KOPT-K1 (cell line): Measurements from ENCODE around the gene CUEDC2.

Source experiments
- H3K27ac ChIP-seq: fragments of 200-600 bp; sonication (generic); 2 replicates; pipeline ENCODE4 v1.5.1; 2016; ENCODE audit warnings: antibody characterized with exemption, mild to moderate bottlenecking, low read depth, low read length; ENCODE audit not compliant: poor library complexity, severe bottlenecking
- H3K36me3 ChIP-seq: fragments of 200-600 bp; sonication (generic); 2 replicates; pipeline ENCODE4 v1.5.1; 2017; ENCODE audit warnings: antibody characterized with exemption, mild to moderate bottlenecking, low read length, moderate library complexity; ENCODE audit not compliant: insufficient read depth
- H3K9me3 ChIP-seq: fragments of 200-600 bp; sonication (generic); 2 replicates; pipeline ENCODE4 v1.5.1; 2017; ENCODE audit warnings: antibody characterized with exemption, low read length, mild to moderate bottlenecking; ENCODE audit not compliant: insufficient read depth, poor library complexity, severe bottlenecking

CUEDC2 gene

GRCh38 chr10:102411341-102412255, 20.8 kb downstream of the CUEDC2 start:
- H3K36me3 ChIP-seq = no peaks in the 10 kb centered on the region
- H3K27ac ChIP-seq = no peak overlapping the region
- H3K9me3 ChIP-seq = no peaks in the 10 kb centered on the region

GRCh38 chr10:102410429-102411073, 21.8 kb downstream of the CUEDC2 start:
- Histone ChIP-seq H3K27ac (no peak overlapping the region), H3K36me3 (no peaks in the 10 kb centered on the region), H3K9me3 (no peaks in the 10 kb centered on the region)

GRCh38 chr10:102409604-102410428, 22.6 kb downstream of the CUEDC2 start:
- no peak overlapping the region for H3K27ac ChIP-seq
- no peaks in the 10 kb centered on the region for H3K36me3 ChIP-seq
- no peaks in the 10 kb centered on the region for H3K9me3 ChIP-seq

DNA sequence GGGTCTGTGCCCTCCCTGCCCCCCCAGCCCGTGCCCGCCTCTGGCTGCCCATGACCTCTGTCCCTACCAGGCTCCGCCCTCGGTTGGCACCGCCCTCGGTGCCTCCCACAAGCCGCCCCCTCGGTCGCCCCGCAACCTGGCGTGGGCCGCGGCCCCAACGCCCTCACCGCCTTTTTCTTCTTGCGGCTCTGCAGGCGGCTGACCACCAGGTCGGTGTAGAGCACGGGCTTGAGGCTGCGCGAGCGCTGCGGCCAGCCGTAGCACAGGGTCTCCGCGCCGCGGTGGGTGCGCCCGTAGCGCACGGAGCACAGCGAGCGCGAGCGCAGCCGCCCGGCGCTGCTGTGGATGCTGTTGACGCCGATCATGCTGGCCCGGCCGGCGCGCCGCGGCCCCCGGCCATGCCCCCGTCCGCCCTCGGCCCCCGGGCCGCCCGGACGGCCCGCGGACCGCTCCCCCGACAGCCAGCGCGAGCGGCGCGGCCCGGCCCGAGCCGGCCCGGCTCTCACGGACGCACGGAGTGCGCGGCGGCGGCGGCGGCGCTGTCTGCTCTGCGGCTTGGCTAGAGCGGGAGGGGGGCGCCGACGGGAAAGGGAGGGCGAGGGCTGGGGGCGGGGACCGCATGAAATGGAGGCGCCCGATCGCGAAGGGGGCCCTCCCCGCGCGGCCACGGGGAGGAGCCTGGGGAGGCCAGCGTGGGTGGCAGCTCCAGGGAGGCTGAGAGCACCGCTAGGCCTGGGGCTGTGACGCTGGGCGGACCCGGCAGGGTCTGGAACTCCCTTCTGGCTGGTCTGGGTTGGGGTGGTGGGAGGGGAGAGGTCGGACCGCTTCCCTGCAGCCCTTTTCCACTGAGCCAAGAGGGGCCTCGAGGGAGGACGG, 23.4 kb downstream of the CUEDC2 start:
- Histone ChIP-seq H3K36me3 (no peaks in the 10 kb centered on the region), H3K27ac (no peak overlapping the region), H3K9me3 (no peaks in the 10 kb centered on the region)

GRCh38 chr10:102408131-102408727, 24.1 kb downstream of the CUEDC2 start:
- no peaks in the 10 kb centered on the region for H3K36me3 ChIP-seq
- no peak overlapping the region for H3K27ac ChIP-seq
- no peaks in the 10 kb centered on the region for H3K9me3 ChIP-seq

DNA sequence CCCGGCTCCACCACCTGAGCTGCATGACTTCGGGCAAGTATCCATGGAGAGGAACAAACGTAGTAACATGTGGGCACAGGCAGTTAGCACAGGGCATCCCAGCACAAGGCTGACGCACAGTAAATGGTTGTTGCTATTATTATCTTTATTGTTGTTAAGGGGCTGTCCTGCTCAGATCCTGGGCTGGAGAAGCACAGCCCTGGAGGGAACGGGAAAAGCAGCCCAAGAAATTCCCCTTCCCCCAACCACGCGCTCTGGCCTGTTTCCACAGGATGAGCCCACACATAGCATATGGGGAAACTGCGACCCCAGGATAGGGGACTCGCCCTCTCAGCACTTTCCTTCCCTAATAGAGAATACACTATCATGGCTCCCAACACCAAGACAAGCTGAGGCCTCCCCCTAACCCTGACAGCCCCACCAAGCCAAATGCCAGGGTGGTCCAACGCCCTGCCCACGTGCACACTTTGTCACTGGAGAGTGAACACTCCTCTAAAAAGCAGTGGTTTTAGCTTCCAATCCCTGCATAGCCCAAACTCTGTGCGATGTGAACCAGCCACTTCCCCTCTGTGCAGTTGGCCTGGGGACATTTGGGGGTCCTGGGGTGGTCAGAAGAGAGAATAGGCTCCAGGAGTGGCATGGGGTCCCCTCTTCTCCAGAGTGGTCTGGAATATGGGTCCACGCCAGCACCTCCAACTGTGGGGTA, 24.8 kb downstream of the CUEDC2 start:
- Histone ChIP-seq H3K27ac (no peak overlapping the region), H3K9me3 (no peaks in the 10 kb centered on the region), H3K36me3 (no peaks in the 10 kb centered on the region)

GRCh38 chr10:102406815-102407214, 25.6 kb downstream of the CUEDC2 start:
- Histone ChIP-seq H3K36me3 (no peaks in the 10 kb centered on the region), H3K27ac (no peak overlapping the region), H3K9me3 (no peaks in the 10 kb centered on the region)

DNA sequence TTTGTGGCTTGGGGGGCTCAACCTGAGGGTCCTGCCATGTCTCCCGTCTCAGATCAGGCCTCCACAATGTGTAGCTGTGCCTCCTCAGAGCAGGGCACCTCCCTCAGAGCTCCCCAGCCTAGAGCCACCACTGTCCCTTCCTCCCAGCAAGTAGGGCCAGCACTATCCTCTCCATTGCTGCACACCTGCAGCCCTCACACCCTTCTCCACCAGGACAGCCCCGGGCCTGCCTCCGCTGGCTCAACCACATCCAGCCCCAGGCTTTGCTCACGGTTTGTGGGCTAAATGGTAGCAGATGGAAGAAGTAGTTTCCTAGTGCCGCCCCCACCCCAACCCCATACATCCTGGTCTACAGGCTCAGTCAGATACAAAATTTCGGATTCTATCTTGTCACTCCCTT, 26.7 kb downstream of the CUEDC2 start:
- Histone ChIP-seq H3K9me3 (no peaks in the 10 kb centered on the region), H3K27ac (no peak overlapping the region), H3K36me3 (no peaks in the 10 kb centered on the region)

DNA sequence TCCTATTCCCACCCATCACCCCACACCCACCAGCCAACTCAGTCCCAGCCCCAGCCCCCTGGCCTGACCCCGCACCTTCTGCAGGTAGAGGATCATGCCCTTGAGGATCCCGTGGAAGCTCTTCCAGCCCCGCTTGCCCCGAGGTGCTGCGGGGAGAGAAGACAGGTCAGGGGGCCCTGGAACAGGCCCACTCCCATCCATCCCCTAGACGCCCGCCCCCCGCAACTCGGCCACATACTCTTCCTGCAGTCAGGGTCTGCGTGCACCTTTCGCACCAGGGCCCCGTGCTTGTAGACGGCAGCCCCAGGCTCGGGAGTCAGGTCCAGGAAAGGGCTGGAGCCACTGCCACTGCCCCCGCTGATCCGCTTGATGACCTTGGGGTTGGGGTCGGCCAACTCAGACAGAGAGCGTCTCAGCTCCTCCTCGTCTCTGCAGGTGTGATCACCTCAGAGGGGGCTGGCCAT, 27.2 kb downstream of the CUEDC2 start:
- Histone ChIP-seq H3K27ac (no peak overlapping the region), H3K36me3 (no peaks in the 10 kb centered on the region), H3K9me3 (no peaks in the 10 kb centered on the region)

GRCh38 chr10:102404361-102405107, 27.8 kb downstream of the CUEDC2 start:
- H3K9me3 ChIP-seq = no peaks in the 10 kb centered on the region
- H3K36me3 ChIP-seq = no peaks in the 10 kb centered on the region
- H3K27ac ChIP-seq = no peak overlapping the region

- Histone ChIP-seq H3K27ac (no peak overlapping the region), H3K9me3 (no peaks in the 10 kb centered on the region), H3K36me3 (no peaks in the 10 kb centered on the region)
These were observed 29.3 kb downstream of the CUEDC2 start for GRCh38 chr10:102403115-102403514.

- no peaks in the 10 kb centered on the region for H3K9me3 ChIP-seq
- no peaks in the 10 kb centered on the region for H3K36me3 ChIP-seq
- no peak overlapping the region for H3K27ac ChIP-seq
These were observed 29.9 kb downstream of the CUEDC2 start for GRCh38 chr10:102402512-102402896.
